ENCODE results near the gene ZNF57.
A peak's percentile ranks its signal among the peaks of the same experiment; 100 is the strongest.
"Not testable (repeated sequence)": the region's sequence is repeated elsewhere in the genome, so short reads cannot be mapped to it uniquely, and the experiment has no call there.

ZNF57 gene

DNA sequence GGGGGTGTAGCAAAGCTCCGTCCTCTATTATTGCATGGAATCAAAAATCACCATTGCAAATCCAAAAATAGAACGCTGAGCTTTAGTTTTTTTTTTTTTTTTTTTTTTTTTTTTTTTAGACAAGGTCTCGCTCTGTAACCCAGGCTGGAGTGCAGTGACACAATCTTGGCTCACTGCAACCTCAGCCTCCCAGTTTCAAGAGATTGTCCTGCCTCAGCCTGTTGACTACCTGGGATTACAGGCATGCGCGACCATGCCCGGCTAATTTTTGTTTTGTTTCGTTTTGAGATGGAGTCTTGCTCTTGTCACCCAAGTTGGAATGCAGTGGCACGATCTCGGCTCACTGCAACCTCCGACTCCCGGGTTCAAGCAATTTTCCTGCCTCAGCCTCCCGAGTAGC is 59.4 kb downstream of the ZNF57 start:
- no peak for DNase-seq

- DNase-seq: peak; percentile 46
These were observed 61.4 kb downstream of the ZNF57 start for GRCh38 chr19:2962018-2962670.

GRCh38 chr19:2963122-2963521 is 62.4 kb downstream of the ZNF57 start:
- DNase-seq: no peak

DNA sequence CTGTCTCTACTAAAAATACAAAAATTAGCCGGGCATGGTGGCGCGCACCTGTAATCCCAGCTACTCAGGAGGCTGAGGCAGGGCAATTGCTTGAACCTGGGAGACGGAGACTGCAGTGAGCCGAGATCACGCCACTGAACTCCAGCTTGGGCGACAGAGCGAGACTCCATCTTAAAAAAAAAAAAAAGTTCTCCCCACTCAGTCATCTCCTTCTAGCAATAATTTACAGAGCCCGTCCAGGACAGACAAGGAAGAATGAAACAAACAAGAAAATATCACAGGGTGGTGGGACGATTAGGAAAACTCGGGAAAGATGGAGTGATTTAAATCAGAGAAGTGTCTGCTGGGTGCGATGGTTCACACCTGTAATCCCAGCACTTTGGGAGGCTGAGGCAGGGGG is 62.9 kb downstream of the ZNF57 start:
- not testable (repeated sequence) for DNase-seq

DNA sequence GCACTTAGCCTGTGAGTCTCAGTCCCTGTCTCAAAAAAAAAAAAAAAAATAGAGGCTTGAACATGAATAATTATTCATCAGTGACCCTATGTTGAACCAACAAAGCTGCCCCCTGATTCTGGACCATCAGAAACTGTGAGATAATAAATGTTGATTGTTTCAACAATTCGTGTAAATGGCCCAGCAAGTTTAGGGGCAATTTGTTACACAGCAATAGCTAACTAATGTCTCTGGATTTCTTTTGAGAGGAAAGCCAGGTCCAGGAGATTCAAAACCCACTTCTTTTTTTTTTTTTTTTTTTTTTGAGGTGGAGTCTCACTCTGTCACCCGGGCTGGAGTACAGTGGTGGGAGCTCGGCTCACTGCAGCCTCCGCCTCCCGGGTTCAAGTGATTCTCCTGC is 64.1 kb downstream of the ZNF57 start:
- DNase-seq: no peak

GRCh38 chr19:2967972-2968371 is 67.2 kb downstream of the ZNF57 start:
- no peak for DNase-seq
